ENCODE results near the gene BEST4.
A peak's percentile ranks its signal among the peaks of the same experiment; 100 is the strongest.
"Not testable (repeated sequence)": the region's sequence is repeated elsewhere in the genome, so short reads cannot be mapped to it uniquely, and the experiment has no call there.

BEST4 gene

GRCh38 chr1:44819608-44820327 lies 31.8 kb upstream of the BEST4 start:
- DNase-seq (ENCODE audit: low spot score) = peak; percentile 74

DNA sequence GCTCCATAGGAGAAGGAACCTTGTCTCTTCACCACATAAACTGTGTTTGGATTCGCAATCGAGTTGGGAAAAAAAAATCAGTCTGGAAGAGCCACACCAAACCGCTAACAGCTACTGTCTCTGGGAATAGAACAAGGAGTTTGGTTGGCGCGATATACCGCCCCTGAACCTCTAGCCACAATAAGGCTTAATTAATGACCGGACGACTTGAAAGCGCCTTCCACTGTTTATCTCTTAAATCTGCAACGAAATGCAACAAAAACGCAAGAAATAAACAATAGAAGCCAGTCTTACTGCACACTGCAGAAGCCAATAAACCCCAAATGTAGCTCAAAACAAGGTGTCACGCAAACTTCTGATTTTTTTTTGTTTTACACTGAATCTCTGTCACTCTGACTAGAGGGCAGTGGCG lies 31.2 kb upstream of the BEST4 start:
- no peak for DNase-seq (ENCODE audit: low spot score)

- no peak for DNase-seq (ENCODE audit: low spot score)
These were observed 30.0 kb upstream of the BEST4 start for GRCh38 chr1:44817771-44818495.

GRCh38 chr1:44817307-44817706 lies 29.3 kb upstream of the BEST4 start:
- no peak for DNase-seq (ENCODE audit: low spot score)

GRCh38 chr1:44815926-44816325 lies 28.0 kb upstream of the BEST4 start:
- not testable (repeated sequence) for DNase-seq (ENCODE audit: low spot score)

- DNase-seq (ENCODE audit: low spot score) = no peak
These were observed 25.0 kb upstream of the BEST4 start for GRCh38 chr1:44812822-44813543.

GRCh38 chr1:44811234-44811633 lies 23.3 kb upstream of the BEST4 start:
- no peak for DNase-seq (ENCODE audit: low spot score)

DNA sequence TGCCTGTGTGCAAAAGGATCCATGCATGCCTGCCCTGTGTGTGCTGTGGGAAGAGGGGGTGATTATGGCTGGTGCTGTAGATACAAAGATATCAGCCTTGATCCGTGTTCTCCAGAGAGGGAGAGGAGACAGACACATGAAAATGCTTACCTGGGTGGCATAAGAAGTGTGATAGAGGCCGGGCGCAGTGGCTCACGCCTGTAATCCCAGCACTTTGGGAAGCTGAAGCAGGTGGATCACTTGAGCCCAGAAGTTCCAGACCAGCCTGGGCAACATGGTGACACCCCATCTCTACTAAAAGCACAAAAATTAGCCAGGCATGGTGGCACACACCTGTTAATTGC lies 22.8 kb upstream of the BEST4 start:
- DNase-seq (ENCODE audit: low spot score) = not testable (repeated sequence)

GRCh38 chr1:44810101-44810761 lies 22.3 kb upstream of the BEST4 start:
- DNase-seq (ENCODE audit: low spot score) = peak; percentile 31

DNA sequence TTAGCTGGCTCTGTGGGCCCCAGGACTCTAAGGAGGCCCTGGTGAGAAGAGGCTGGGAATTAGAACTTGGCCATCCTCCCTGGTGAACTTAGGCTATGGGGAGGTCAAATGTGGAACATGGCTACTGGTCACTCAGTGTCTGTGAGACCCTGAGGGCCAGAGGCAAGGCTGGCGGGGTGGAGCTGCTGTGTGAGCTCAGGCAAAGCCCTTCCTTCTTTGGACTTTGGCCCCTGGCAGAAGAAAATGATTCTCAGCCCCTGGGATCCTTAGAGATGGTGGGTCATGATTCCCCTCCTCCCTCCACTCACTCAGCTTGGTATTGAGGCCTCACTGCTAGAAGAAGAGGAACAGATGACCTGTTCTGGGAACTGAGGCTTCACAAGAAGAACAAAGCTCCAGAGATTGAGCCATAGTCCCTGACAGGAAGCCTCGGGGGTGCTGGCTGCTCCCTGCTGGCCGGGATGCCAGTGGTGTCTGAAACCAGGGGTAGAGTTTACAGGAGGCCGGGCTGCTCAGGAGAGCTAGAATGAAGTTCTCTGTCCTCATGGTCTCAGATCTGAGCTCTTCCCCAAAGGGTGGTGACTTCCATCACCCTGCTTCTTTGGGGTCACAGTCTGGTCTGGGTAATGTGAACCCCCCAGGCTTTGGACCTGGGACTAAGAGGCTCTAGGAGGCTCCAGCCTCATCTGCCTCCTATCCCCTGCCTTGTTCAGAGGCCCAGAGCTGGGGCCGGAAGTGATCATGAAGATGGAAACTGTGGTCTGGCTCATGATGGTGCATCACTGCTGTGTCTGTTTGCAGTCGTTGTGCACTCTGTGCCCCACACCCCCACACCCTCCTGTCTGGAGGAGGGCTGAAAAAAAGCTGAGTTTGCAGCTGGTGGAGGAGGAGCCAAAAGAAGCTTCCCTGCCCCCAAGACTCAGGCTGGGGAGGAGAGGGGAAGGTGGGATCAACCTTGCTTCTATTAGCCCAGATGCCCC lies 21.3 kb upstream of the BEST4 start:
- DNase-seq (ENCODE audit: low spot score) = peak; percentile 92

DNA sequence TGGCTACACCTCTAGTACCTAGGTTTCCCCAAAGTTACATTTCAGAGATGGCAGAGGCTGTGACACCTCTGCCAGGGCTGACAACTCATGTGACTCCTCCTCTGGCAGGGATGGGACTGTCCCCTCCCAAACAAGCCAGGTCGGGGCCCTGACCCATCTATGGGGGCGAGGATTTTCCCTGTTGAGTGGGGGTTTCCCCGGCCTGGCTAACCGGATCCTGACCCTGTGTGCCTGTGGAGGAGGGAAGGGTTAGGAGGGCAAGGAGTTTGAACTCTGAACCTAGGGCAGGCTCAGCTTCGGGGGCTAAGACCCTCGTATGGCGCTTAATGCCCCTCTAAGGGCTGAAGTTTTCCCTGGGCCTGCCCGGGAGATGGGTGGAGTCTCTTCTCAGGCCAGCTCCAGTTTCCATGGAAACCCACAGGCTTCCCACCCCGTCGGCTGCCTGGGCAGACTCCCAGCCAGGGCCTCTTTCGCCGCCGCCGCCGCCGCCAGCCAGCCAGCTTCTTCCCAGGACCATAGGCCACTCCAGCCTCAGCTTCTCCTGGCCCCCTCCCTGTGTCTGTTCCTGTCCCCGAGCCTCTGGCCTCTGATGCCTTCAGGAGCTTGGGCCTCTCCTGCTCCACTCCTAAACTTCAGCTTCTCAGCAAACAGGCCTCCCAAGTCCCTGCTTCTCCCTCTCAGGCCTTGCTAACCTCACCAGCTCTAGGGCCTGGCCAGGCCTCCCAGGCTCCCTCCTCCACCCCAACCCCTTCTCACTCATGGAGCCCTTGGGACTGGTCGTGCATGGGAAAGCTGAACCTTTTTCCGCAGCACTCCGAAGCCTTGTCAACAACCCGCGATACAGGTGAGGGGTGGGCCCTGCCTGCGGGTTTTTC lies 20.3 kb upstream of the BEST4 start, which contains the start of gene BTBD19:
BTBD19 (plus strand) TSS at position 461 of the 875 bp plus-strand sequence; CDS start at position 759, 298 bp downstream.
- no peak for DNase-seq (ENCODE audit: low spot score)

DNA sequence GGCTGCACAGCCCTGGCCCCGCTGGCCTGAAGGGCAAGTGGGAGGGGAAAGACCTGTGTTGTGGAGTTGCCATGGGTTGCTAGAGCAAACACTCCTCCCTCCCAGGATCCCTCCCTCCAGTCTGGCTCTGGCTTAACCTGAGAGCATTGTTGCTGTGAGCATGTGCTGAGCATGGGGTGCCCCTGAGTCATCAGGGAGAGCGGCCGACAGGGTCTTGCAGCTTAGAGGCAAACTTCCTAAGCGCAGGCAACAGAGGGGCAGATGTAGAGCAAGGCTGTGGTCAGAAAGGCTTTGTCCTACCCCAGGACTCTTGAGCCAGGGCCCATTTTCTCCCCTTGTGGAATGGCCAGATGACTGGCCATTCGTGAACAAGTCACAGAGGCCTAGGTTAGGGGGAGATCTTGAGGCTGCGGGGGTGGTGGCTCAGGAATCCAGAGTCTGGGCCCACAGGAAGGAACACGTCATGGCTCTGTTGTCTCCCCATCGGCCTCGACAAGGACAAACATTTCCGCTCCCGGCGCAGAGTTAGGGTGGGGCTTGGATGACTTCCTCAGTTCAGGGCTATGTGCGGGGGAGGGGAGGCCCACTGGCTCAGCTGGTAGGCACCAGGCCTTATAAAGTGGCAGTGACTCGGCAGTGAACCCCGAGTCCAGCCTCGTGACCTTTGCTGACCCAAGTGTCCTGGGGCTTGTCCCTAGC lies 19.5 kb upstream of the BEST4 start:
- peak; percentile 92 for DNase-seq (ENCODE audit: low spot score)

- DNase-seq (ENCODE audit: low spot score) = no peak
These were observed 18.9 kb upstream of the BEST4 start, which contains the start of gene DYNLT4 for GRCh38 chr1:44806704-44807363. DYNLT4 (minus strand) TSS chr1:44807351; CDS start chr1:44806668, 683 bp downstream.

- DNase-seq (ENCODE audit: low spot score) = no peak
These were observed 18.2 kb upstream of the BEST4 start for GRCh38 chr1:44806025-44806703.

DNA sequence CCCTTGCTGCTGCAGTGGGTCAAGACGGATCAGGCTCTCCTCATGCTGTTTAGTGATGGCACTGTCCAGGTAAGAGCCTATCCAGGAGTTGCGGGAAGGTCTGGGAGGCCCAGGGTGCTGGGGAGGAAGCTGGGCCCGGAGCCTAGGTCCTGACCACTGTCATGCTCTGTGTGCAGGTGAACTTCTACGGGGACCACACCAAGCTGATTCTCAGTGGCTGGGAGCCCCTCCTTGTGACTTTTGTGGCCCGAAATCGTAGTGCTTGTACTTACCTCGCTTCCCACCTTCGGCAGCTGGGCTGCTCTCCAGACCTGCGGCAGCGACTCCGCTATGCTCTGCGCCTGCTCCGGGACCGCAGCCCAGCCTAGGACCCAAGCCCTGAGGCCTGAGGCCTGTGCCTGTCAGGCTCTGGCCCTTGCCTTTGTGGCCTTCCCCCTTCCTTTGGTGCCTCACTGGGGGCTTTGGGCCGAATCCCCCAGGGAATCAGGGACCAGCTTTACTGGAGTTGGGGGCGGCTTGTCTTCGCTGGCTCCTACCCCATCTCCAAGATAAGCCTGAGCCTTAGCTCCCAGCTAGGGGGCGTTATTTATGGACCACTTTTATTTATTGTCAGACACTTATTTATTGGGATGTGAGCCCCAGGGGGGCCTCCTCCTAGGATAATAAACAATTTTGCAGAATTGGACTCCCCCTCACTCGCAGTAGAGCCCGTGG lies 17.5 kb upstream of the BEST4 start:
- DNase-seq (ENCODE audit: low spot score) = no peak

- no peak for DNase-seq (ENCODE audit: low spot score)
These were observed 15.5 kb upstream of the BEST4 start for GRCh38 chr1:44803312-44804095.

- no peak for DNase-seq (ENCODE audit: low spot score)
These were observed 15.0 kb upstream of the BEST4 start for GRCh38 chr1:44803062-44803311.
